Loucy (cell line): ENCODE data around the gene ZNF423.

Experiments
- H2AFZ ChIP-seq: fragments of 200-600 bp; sonication (generic); 2 replicates; pipeline ENCODE4 v1.6.0; 2016; ENCODE audit warnings: antibody characterized with exemption, mild to moderate bottlenecking, low read length, moderate library complexity
- H3F3A ChIP-seq: fragments of 200-600 bp; 2 replicates; pipeline ENCODE4 v1.6.0; 2016; ENCODE audit warnings: antibody characterized with exemption, low read depth, mild to moderate bottlenecking
- H3K27me3 ChIP-seq: fragments of 200-600 bp; sonication (generic); 2 replicates; pipeline ENCODE4 v1.6.1; 2014; ENCODE audit warnings: low read length, mild to moderate bottlenecking; ENCODE audit not compliant: insufficient read depth, poor library complexity, severe bottlenecking
- H3K36me3 ChIP-seq: fragments of 200-600 bp; sonication (generic); 2 replicates; pipeline ENCODE4 v1.6.1; 2016; ENCODE audit warnings: low read length; ENCODE audit not compliant: insufficient read depth
- H3K4me1 ChIP-seq: fragments of 200-600 bp; sonication (generic); 2 replicates; pipeline ENCODE4 v1.5.1; 2014; ENCODE audit warnings: low read length, mild to moderate bottlenecking; ENCODE audit not compliant: insufficient read depth, poor library complexity, severe bottlenecking
- H3K4me2 ChIP-seq: fragments of 200-600 bp; sonication (generic); 2 replicates; pipeline ENCODE4 v1.6.0; 2014; ENCODE audit warnings: antibody characterized with exemption, low read length, low read depth, mild to moderate bottlenecking; ENCODE audit not compliant: poor library complexity, severe bottlenecking
- H3K4me3 ChIP-seq: fragments of 200-600 bp; sonication (generic); 2 replicates; pipeline ENCODE4 v1.5.1; 2014; ENCODE audit warnings: low read length, mild to moderate bottlenecking, mixed read lengths; ENCODE audit not compliant: poor library complexity, severe bottlenecking
- H3K79me2 ChIP-seq: fragments of 200-600 bp; sonication (generic); 2 replicates; pipeline ENCODE4 v1.6.1; 2014; ENCODE audit warnings: low read length; ENCODE audit not compliant: insufficient read depth
- H3K9ac ChIP-seq: fragments of 200-600 bp; sonication (generic); 2 replicates; pipeline ENCODE4 v1.6.0; 2014; ENCODE audit warnings: mild to moderate bottlenecking, low read depth, low read length, moderate library complexity; ENCODE audit not compliant: poor library complexity, severe bottlenecking
- H3K9me2 ChIP-seq: fragments of 200-600 bp; sonication (generic); replicated peaks from 2 replicates; pipeline ENCODE4 v1.6.1; 2016; ENCODE audit warnings: low read depth, low read length, mixed read lengths
- H3K9me3 ChIP-seq: fragments of 200-600 bp; sonication (generic); 2 replicates; pipeline ENCODE4 v1.6.1; 2014; ENCODE audit warnings: mild to moderate bottlenecking, antibody characterized with exemption, low read length, low read depth; ENCODE audit not compliant: insufficient read depth
- H4K20me1 ChIP-seq: fragments of 200-600 bp; sonication (generic); 2 replicates; pipeline ENCODE4 v1.6.0; 2014; ENCODE audit warnings: antibody characterized with exemption, low read length, mild to moderate bottlenecking; ENCODE audit not compliant: insufficient read depth, poor library complexity, severe bottlenecking
- CTCF ChIP-seq: fragments of 200-600 bp; sonication (generic); conservative IDR thresholded peaks from 2 replicates; pipeline ENCODE4 v1.5.1; 2014; ENCODE audit warnings: mild to moderate bottlenecking, antibody characterized with exemption, low read length
- EZH2phosphoT487 ChIP-seq: fragments of 200-600 bp; IDR thresholded peaks from 2 replicates; pipeline ENCODE4 v1.6.1; 2018; ENCODE audit warnings: antibody characterized with exemption, mild to moderate bottlenecking, moderate library complexity, borderline replicate concordance

ZNF423 gene

GRCh38 chr16:49494891-49495566, 360.9 kb downstream of the ZNF423 start:
- TF ChIP-seq EZH2phosphoT487 (no peak), CTCF (no peak)
- no peaks in the 10 kb centered on the region for H3K9me3 ChIP-seq
- H3K4me3 ChIP-seq: no peak overlapping the region
- no peaks in the 10 kb centered on the region for H3K36me3 ChIP-seq
- no peak overlapping the region for H3K4me2 ChIP-seq
- peaks cover 3% of the 10 kb centered on the region for H3K4me1 ChIP-seq
- H2AFZ ChIP-seq: no peak overlapping the region
- H4K20me1 ChIP-seq: no peaks in the 10 kb centered on the region
- H3K79me2 ChIP-seq: no peaks in the 10 kb centered on the region
- H3K27me3 ChIP-seq: no peaks in the 10 kb centered on the region
- no peaks in the 10 kb centered on the region for H3F3A ChIP-seq
- no peak overlapping the region for H3K9ac ChIP-seq
- no peaks in the 10 kb centered on the region for H3K9me2 ChIP-seq

GRCh38 chr16:49494474-49494873, 361.4 kb downstream of the ZNF423 start:
- no peaks in the 10 kb centered on the region for H3K4me1 ChIP-seq
- H3F3A ChIP-seq: no peaks in the 10 kb centered on the region
- TF ChIP-seq CTCF (no peak), EZH2phosphoT487 (no peak)
- H3K4me2 ChIP-seq: no peak overlapping the region
- H4K20me1 ChIP-seq: no peaks in the 10 kb centered on the region
- no peaks in the 10 kb centered on the region for H3K36me3 ChIP-seq
- H3K27me3 ChIP-seq: no peaks in the 10 kb centered on the region
- H3K9ac ChIP-seq: no peak overlapping the region
- no peaks in the 10 kb centered on the region for H3K79me2 ChIP-seq
- no peak overlapping the region for H2AFZ ChIP-seq
- no peak overlapping the region for H3K4me3 ChIP-seq
- H3K9me2 ChIP-seq: no peaks in the 10 kb centered on the region
- H3K9me3 ChIP-seq: no peaks in the 10 kb centered on the region

- Histone ChIP-seq H3K4me2 (no peak overlapping the region), H3K9me3 (no peaks in the 10 kb centered on the region), H4K20me1 (no peaks in the 10 kb centered on the region), H3K9me2 (no peaks in the 10 kb centered on the region), H3K79me2 (no peaks in the 10 kb centered on the region), H3K9ac (no peak overlapping the region), H3K36me3 (no peaks in the 10 kb centered on the region), H3F3A (no peaks in the 10 kb centered on the region), H3K4me1 (no peaks in the 10 kb centered on the region), H3K27me3 (no peaks in the 10 kb centered on the region), H2AFZ (no peak overlapping the region), H3K4me3 (no peak overlapping the region)
- TF ChIP-seq CTCF (no peak), EZH2phosphoT487 (no peak)
Observed at GRCh38 chr16:49493836-49494235, 362.1 kb downstream of the ZNF423 start.
